ENCODE results near the gene SLC15A2.

DNA sequence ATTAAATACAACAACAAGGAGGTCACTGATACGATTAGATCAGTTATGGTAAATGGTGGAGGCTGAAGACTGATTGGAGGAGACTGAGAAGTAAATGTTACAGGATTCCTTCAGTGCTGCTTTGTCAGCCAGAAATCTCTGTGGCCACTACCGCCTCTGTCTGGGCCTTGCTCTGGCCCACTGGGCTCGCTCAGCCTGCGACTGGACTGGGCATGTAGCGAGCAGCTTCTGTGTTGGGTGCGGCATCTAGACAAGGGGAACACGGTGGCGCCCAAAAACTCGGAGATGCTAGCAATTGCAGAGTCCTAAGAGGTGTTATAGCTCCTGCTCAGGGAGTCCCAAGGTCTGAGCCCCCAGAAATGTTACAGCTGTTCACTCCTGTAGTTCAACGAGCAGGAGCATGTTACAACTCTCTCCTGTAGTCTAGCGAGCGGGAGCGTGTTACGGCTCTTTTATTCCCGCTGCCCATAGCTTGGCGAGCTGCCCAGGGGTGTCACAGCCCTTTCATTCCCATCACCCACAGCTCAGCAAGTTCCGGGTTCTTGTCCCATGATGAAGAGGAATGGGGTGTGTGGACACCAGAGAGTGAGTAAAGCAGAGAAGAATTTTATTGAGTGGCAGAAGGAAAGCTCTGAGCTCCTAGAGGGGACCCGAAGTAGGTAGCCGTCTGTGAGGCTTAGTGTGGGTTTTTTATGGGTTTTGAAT lies 24.7 kb downstream of the SLC15A2 start:
- TF ChIP-seq, protein P1, sequence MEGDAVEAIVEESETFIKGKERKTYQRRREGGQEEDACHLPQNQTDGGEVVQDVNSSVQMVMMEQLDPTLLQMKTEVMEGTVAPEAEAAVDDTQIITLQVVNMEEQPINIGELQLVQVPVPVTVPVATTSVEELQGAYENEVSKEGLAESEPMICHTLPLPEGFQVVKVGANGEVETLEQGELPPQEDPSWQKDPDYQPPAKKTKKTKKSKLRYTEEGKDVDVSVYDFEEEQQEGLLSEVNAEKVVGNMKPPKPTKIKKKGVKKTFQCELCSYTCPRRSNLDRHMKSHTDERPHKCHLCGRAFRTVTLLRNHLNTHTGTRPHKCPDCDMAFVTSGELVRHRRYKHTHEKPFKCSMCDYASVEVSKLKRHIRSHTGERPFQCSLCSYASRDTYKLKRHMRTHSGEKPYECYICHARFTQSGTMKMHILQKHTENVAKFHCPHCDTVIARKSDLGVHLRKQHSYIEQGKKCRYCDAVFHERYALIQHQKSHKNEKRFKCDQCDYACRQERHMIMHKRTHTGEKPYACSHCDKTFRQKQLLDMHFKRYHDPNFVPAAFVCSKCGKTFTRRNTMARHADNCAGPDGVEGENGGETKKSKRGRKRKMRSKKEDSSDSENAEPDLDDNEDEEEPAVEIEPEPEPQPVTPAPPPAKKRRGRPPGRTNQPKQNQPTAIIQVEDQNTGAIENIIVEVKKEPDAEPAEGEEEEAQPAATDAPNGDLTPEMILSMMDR (IDR thresholded peaks at IDR 0.05): no peak
- TF ChIP-seq POLR2A (IDR thresholded peaks at IDR 0.05): no peak

Data from Peyer's patch (tissue), 4 donors.